AG09309 (cell line): Measurements from ENCODE around the gene CHRND.
"Not testable (repeated sequence)": the region's sequence is repeated elsewhere in the genome, so short reads cannot be mapped to it uniquely, and the experiment has no call there.

Experiments
- DNase-seq: peaks from one replicate; pipeline ENCODE4 v3.0.0-alpha.2; 2010; ENCODE audit warnings: low read depth
- H3K4me3 ChIP-seq: 2 replicates; pipeline ENCODE4 v1.5.1; 2011; ENCODE audit warnings: mild to moderate bottlenecking, low read depth, low read length, moderate library complexity; ENCODE audit not compliant: control insufficient read depth
- CTCF ChIP-seq: IDR thresholded peaks from 2 replicates; pipeline ENCODE4 v1.5.1; 2011; ENCODE audit warnings: mild to moderate bottlenecking, low read depth, low read length, inconsistent platforms; ENCODE audit not compliant: insufficient read depth, control insufficient read depth; ENCODE audit errors: missing control alignments

Gene CHRND

GRCh38 chr2:232567721-232568120 lies 41.8 kb downstream of the CHRND start:
- no peak overlapping the region for H3K4me3 ChIP-seq
- no peak for TF ChIP-seq CTCF
- DNase-seq, result no peak

- DNase-seq, result peak; percentile 82
- TF ChIP-seq CTCF, result no peak
- no peak overlapping the region for H3K4me3 ChIP-seq
Observed at GRCh38 chr2:232568161-232568560, 42.2 kb downstream of the CHRND start.

DNA sequence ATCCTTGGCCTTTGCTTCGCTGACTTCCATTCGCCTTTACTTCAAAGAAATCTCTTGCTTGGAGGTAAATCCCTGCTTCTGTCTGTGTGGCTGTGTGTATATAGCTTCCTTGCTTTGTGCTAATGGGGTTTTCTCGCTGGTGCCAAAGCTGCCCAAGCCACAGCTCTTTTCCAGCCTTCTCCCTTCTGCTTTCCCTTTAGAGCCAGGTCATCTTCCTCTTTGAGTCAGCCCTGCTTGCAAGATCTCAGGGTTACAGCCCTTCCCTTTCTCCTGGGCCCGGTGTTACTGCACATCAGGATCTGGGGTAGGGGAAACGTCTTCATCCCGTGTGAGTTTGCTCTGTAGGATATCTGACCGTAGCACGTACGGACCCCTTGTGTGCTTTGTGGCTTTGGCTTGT lies 43.6 kb downstream of the CHRND start:
- H3K4me3 ChIP-seq, result no peak overlapping the region
- no peak for TF ChIP-seq CTCF
- DNase-seq, result no peak

DNA sequence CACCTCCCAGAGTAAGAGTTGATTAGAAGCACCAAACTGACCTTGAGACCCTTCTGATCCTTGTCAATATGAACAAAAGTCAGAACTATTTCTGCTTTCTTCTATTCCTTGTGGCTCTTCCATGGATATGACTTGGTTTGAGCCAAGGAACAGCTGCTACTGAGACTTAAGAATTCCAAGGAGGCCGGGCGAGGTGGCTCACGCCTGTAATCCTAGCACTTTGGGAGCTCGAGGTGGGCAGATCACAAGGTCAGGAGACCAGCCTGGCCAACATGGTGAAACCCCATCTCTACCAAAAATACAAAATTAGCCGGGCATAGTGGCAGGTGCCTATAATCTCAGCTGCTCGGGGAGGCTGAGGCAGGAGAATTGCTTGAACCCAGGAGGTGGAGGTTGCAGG lies 44.5 kb downstream of the CHRND start:
- not testable (repeated sequence) for DNase-seq, H3K4me3 ChIP-seq

DNA sequence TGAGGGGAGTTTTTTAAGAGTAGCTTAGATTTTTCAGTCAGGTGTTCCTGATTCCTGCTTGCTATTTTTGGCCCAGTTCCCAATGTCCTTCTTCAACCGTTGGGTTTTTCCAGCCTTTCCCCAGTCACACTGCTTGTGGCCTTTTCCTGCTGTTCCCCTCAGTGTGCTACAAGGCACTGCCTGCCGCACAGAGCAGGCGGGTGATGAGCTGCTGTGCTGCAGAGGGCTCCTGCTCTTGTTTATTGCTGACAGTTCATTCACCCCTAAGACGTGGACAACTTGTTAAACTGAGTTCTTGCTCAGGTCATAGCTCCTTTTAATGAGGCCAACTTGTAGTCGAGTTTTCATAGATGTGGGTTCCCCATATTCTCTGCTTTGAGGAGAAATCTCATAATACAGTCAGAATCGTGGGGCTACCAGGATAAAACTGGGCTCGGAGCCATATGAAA lies 45.1 kb downstream of the CHRND start:
- TF ChIP-seq CTCF, result no peak
- no peak for DNase-seq
- H3K4me3 ChIP-seq, result no peak overlapping the region

- no peak for DNase-seq
- no peak overlapping the region for H3K4me3 ChIP-seq
- TF ChIP-seq CTCF, result no peak
Observed at GRCh38 chr2:232573042-232573441, 47.1 kb downstream of the CHRND start.

DNA sequence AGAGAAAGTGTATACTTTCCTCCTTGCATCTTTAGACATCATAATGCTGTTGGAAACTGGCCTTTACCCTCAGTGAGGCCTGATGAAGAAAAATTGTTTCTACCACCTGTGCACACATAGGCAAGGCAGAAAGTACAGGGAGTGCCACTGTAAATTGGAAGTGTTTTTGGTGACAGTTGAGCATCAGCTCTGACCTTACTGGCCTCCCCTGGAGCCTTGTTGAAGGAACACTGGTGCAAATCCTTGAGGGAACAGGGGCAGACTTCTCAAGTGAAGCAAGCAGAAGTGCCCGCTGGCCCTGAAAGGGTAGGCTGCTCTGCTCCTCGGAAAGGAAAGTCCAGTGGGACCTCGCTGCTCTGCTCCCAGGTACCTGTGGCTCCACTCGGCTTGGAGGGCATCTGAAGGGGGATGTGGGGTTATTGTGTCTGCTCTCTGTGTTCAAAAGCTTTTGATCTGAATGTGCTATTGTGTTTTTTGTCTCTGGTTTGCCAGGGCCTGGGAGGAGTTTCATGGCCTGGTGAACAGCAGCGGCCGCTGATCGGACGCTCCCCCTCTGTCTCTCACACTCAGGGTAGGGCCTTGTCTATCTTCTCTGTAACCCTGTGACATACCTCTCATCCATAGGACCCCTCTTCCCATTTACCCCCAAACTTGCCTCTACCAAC lies 47.9 kb downstream of the CHRND start:
- DNase-seq, result no peak
- TF ChIP-seq CTCF, result no peak
- no peak overlapping the region for H3K4me3 ChIP-seq
